SK-N-SH treated with all-trans-retinoic acid at 6 μM for 48 hours (cell line): ENCODE measurements around the gene KLHL29.

ENCODE experiments used
- ATAC-seq: fragments of 200-7000 bp; cut with Tn5 transposase; 3 replicates; pipeline ENCODE4 v1.9.1; 2020; ENCODE audit warnings: mild to moderate bottlenecking, moderate library complexity
- BACH2 ChIP-seq: fragments of 250-450 bp; sonication (Bioruptor Pico); IDR thresholded peaks from 2 replicates; pipeline ENCODE4 v1.9.0; 2021; ENCODE audit warnings: mild to moderate bottlenecking, borderline replicate concordance
- CREB5 ChIP-seq: fragments of 250-450 bp; sonication (Bioruptor Pico); IDR thresholded peaks from 2 replicates; pipeline ENCODE4 v1.5.1; 2020; ENCODE audit warnings: low read depth, mild to moderate bottlenecking, moderate library complexity
- CSDC2 ChIP-seq: fragments of 250-450 bp; sonication (Bioruptor Pico); IDR thresholded peaks from 2 replicates; pipeline ENCODE4 v1.5.0; 2020; ENCODE audit warnings: mild to moderate bottlenecking, moderate library complexity
- ESRRG ChIP-seq: fragments of 250-450 bp; sonication (Bioruptor Pico); IDR thresholded peaks from 2 replicates; pipeline ENCODE4 v1.6.1; 2021; ENCODE audit warnings: mild to moderate bottlenecking
- GLIS3 ChIP-seq: fragments of 250-450 bp; sonication (Bioruptor Pico); IDR thresholded peaks from 2 replicates; pipeline ENCODE4 v1.5.0; 2020; ENCODE audit warnings: mild to moderate bottlenecking, moderate library complexity
- OSR1 ChIP-seq: fragments of 250-450 bp; sonication (Bioruptor Pico); IDR thresholded peaks from 2 replicates; pipeline ENCODE4 v1.8.0; 2022; ENCODE audit warnings: moderate library complexity, mild to moderate bottlenecking, inconsistent platforms
- PATZ1 ChIP-seq: fragments of 250-450 bp; sonication (Bioruptor Pico); IDR thresholded peaks from 2 replicates; pipeline ENCODE4 v1.8.0; 2020; ENCODE audit warnings: mild to moderate bottlenecking, moderate library complexity, borderline replicate concordance
- POU6F1 ChIP-seq: fragments of 250-450 bp; sonication (Bioruptor Pico); IDR thresholded peaks from 2 replicates; pipeline ENCODE4 v1.8.0; 2021; ENCODE audit warnings: low read depth, mild to moderate bottlenecking, moderate library complexity, borderline replicate concordance
- PPARA ChIP-seq: fragments of 250-450 bp; sonication (Bioruptor Pico); IDR thresholded peaks from 2 replicates; pipeline ENCODE4 v1.5.0; 2020; ENCODE audit warnings: mild to moderate bottlenecking, borderline replicate concordance
- SNAI2 ChIP-seq: fragments of 250-450 bp; sonication (Bioruptor Pico); IDR thresholded peaks from 2 replicates; pipeline ENCODE4 v1.5.0; 2020; ENCODE audit warnings: mild to moderate bottlenecking, moderate library complexity
- TCF4 ChIP-seq: fragments of 250-450 bp; sonication (Bioruptor Pico); IDR thresholded peaks from 2 replicates; pipeline ENCODE4 v1.8.0; 2021; ENCODE audit warnings: mild to moderate bottlenecking, moderate library complexity, borderline replicate concordance
- TSHZ2 ChIP-seq: fragments of 250-450 bp; sonication (Bioruptor Pico); IDR thresholded peaks from 2 replicates; pipeline ENCODE4 v1.5.0; 2020; ENCODE audit warnings: mild to moderate bottlenecking, moderate library complexity
- ZC3H10 ChIP-seq: fragments of 250-450 bp; sonication (Bioruptor Pico); IDR thresholded peaks from 2 replicates; pipeline ENCODE4 v1.5.1; 2021; ENCODE audit warnings: mild to moderate bottlenecking, moderate library complexity
- ZFP3 ChIP-seq: fragments of 250-450 bp; sonication (Bioruptor Pico); IDR thresholded peaks from 2 replicates; pipeline ENCODE4 v1.5.0; 2020; ENCODE audit warnings: mild to moderate bottlenecking, moderate library complexity
- ZFP30 ChIP-seq: fragments of 450-650 bp; formaldehyde crosslinking; IDR thresholded peaks from 2 replicates; pipeline ENCODE4 v1.5.0; 2022; ENCODE audit warnings: mild to moderate bottlenecking, moderate library complexity
- ZNF565 ChIP-seq: fragments of 450-650 bp; formaldehyde crosslinking; conservative IDR thresholded peaks from 2 replicates; pipeline ENCODE4 v1.5.0; 2020; ENCODE audit warnings: low read depth, mild to moderate bottlenecking, moderate library complexity
- ZNF70 ChIP-seq: fragments of 450-650 bp; formaldehyde crosslinking; IDR thresholded peaks from 2 replicates; pipeline ENCODE4 v1.5.0; 2020; ENCODE audit warnings: mild to moderate bottlenecking, moderate library complexity
- ZNF8 ChIP-seq: fragments of 450-650 bp; formaldehyde crosslinking; IDR thresholded peaks from 2 replicates; pipeline ENCODE4 v1.5.0; 2020; ENCODE audit warnings: mild to moderate bottlenecking, moderate library complexity

KLHL29 gene

GRCh38 chr2:23414871-23415270, 29.9 kb downstream of the KLHL29 start:
- peak; percentile 38 for ATAC-seq
- 0 out of 2 replicates have a peak, but pooled peaks have one; percentile 11 for TF ChIP-seq TCF4
- TF ChIP-seq BACH2 (CRISPR knock-in tag): no peak

- no peak for TF ChIP-seq TCF4
- TF ChIP-seq ESRRG (CRISPR knock-in tag): no peak
- no peak for TF ChIP-seq GLIS3
- no peak for TF ChIP-seq PATZ1 (CRISPR knock-in tag)
- TF ChIP-seq TSHZ2 (CRISPR knock-in tag): no peak
- TF ChIP-seq ZNF70 (CRISPR knock-in tag): no peak
- TF ChIP-seq CREB5 (CRISPR knock-in tag): no peak
- no peak for TF ChIP-seq OSR1 (CRISPR knock-in tag)
- TF ChIP-seq SNAI2: no peak
- no peak for TF ChIP-seq POU6F1 (CRISPR knock-in tag)
- no peak for TF ChIP-seq CSDC2 (CRISPR knock-in tag)
- TF ChIP-seq BACH2 (CRISPR knock-in tag): no peak
- TF ChIP-seq, all 23 proteins: peak for 0
- ATAC-seq: no peak
These were observed 32.3 kb downstream of the KLHL29 start for GRCh38 chr2:23417310-23417709.

GRCh38 chr2:23418056-23418455, 33.1 kb downstream of the KLHL29 start:
- TF ChIP-seq ZFP30 (CRISPR knock-in tag) (no peak), SNAI2 (no peak), GLIS3 (no peak), PPARA (CRISPR knock-in tag) (no peak), PATZ1 (CRISPR knock-in tag) (no peak), ZFP3 (no peak), ZNF8 (CRISPR knock-in tag) (no peak), ZNF565 (CRISPR knock-in tag) (no peak), ZC3H10 (CRISPR knock-in tag) (no peak), CREB5 (CRISPR knock-in tag) (no peak)
- TF ChIP-seq, all 23 proteins: peak for 0
- no peak for ATAC-seq
